Measurements from ENCODE around the gene CCNB3.
"Not testable (repeated sequence)": the region's sequence is repeated elsewhere in the genome, so short reads cannot be mapped to it uniquely, and the experiment has no call there.

The CCNB3 gene

GRCh38 chrX:50327235-50327634 lies 122.7 kb downstream of the CCNB3 start:
- H3K4me3 ChIP-seq (ENCODE audit: low read length): no peak overlapping the region
- no peaks in the 10 kb centered on the region for H3K4me1 ChIP-seq (ENCODE audit: control insufficient read depth, low read depth, low read length)
- no peak for DNase-seq
- no peak overlapping the region for H2BK5ac ChIP-seq (ENCODE audit: low read length)
- no peak overlapping the region for H3K4me2 ChIP-seq (ENCODE audit: low read length)
- H3K4ac ChIP-seq (ENCODE audit: low read depth, low read length): no peak overlapping the region
- no peaks in the 10 kb centered on the region for H3K79me2 ChIP-seq (ENCODE audit: control insufficient read depth, insufficient read depth, low read length)
- H3K27me3 ChIP-seq (ENCODE audit: insufficient read depth, low read length, poor library complexity): no peaks in the 10 kb centered on the region
- no peak overlapping the region for H4K5ac ChIP-seq (ENCODE audit: low read length)
- H2BK15ac ChIP-seq (replicated peaks; ENCODE audit: low read depth): no peak overlapping the region
- H3K18ac ChIP-seq (ENCODE audit: low read length): no peak overlapping the region
- H3K36me3 ChIP-seq (ENCODE audit: control insufficient read depth, insufficient read depth, low read length): no peaks in the 10 kb centered on the region
- H2BK120ac ChIP-seq (ENCODE audit: low read depth, low read length): no peak overlapping the region
- no CpG with 5 or more reads among the region's 2 CpGs for WGBS (ENCODE audit: extremely low coverage, insufficient coverage, low lambda C conversion rate)
- H2AK5ac ChIP-seq (ENCODE audit: low read length): no peak overlapping the region
- H3K9ac ChIP-seq (ENCODE audit: low read length): no peak overlapping the region
- no peak overlapping the region for H3K56ac ChIP-seq (ENCODE audit: low read length)
- no peak overlapping the region for H3K27ac ChIP-seq (ENCODE audit: low read depth, low read length)
- no peak overlapping the region for H3K23ac ChIP-seq (ENCODE audit: low read length)
- no peak overlapping the region for H4K8ac ChIP-seq (ENCODE audit: low read depth, low read length)
- no peaks in the 10 kb centered on the region for H3K79me1 ChIP-seq (ENCODE audit: low read length)

GRCh38 chrX:50332668-50333067 lies 128.1 kb downstream of the CCNB3 start:
- H3K27me3 ChIP-seq (ENCODE audit: insufficient read depth, low read length, poor library complexity); H2AK5ac ChIP-seq (ENCODE audit: low read length); H4K5ac ChIP-seq (ENCODE audit: low read length); H2BK15ac ChIP-seq (replicated peaks; ENCODE audit: low read depth); H3K56ac ChIP-seq (ENCODE audit: low read length); H2BK5ac ChIP-seq (ENCODE audit: low read length); H3K9ac ChIP-seq (ENCODE audit: low read length); H3K4me1 ChIP-seq (ENCODE audit: control insufficient read depth, low read depth, low read length); H3K27ac ChIP-seq (ENCODE audit: low read depth, low read length); H2BK120ac ChIP-seq (ENCODE audit: low read depth, low read length); H3K79me2 ChIP-seq (ENCODE audit: control insufficient read depth, insufficient read depth, low read length); H3K4me2 ChIP-seq (ENCODE audit: low read length); H3K36me3 ChIP-seq (ENCODE audit: control insufficient read depth, insufficient read depth, low read length); H3K79me1 ChIP-seq (ENCODE audit: low read length); H3K4me3 ChIP-seq (ENCODE audit: low read length); H3K18ac ChIP-seq (ENCODE audit: low read length); H3K4ac ChIP-seq (ENCODE audit: low read depth, low read length); H3K23ac ChIP-seq (ENCODE audit: low read length); H4K8ac ChIP-seq (ENCODE audit: low read depth, low read length): not testable (repeated sequence)
- DNase-seq: peak; percentile 16
- WGBS (ENCODE audit: extremely low coverage, insufficient coverage, low lambda C conversion rate): no CpG with 5 or more reads among the region's 5 CpGs

DNA sequence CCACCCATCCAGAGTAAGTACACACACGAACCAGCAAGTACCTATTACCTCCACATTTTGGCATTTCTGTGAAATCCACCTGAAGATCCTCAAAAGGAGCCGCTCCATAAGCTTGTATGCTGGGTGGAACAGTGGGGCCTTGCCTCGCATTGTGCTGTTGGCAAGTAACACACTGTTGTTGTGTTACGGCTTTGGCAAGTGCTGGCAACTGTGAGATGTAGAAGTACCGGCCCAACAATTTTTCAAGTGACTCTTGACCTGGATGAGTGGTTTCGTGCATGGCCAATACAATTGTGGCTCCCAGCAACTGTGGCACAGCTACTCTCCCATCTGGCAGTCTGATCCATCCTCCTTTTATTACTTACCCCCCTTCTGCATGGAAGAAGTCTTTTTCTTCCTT lies 128.7 kb downstream of the CCNB3 start:
- no peaks in the 10 kb centered on the region for H3K79me2 ChIP-seq (ENCODE audit: control insufficient read depth, insufficient read depth, low read length)
- no peak overlapping the region for H4K8ac ChIP-seq (ENCODE audit: low read depth, low read length)
- no peaks in the 10 kb centered on the region for H3K4me1 ChIP-seq (ENCODE audit: control insufficient read depth, low read depth, low read length)
- no peaks in the 10 kb centered on the region for H3K27me3 ChIP-seq (ENCODE audit: insufficient read depth, low read length, poor library complexity)
- no peak overlapping the region for H2BK5ac ChIP-seq (ENCODE audit: low read length)
- H3K4ac ChIP-seq (ENCODE audit: low read depth, low read length): no peak overlapping the region
- H3K4me3 ChIP-seq (ENCODE audit: low read length): no peak overlapping the region
- H3K36me3 ChIP-seq (ENCODE audit: control insufficient read depth, insufficient read depth, low read length): no peaks in the 10 kb centered on the region
- no peak overlapping the region for H3K18ac ChIP-seq (ENCODE audit: low read length)
- H3K79me1 ChIP-seq (ENCODE audit: low read length): no peaks in the 10 kb centered on the region
- no CpG with 5 or more reads among the region's 6 CpGs for WGBS (ENCODE audit: extremely low coverage, insufficient coverage, low lambda C conversion rate)
- no peak overlapping the region for H2BK15ac ChIP-seq (replicated peaks; ENCODE audit: low read depth)
- no peak overlapping the region for H3K27ac ChIP-seq (ENCODE audit: low read depth, low read length)
- no peak overlapping the region for H3K9ac ChIP-seq (ENCODE audit: low read length)
- H4K5ac ChIP-seq (ENCODE audit: low read length): no peak overlapping the region
- H2AK5ac ChIP-seq (ENCODE audit: low read length): no peak overlapping the region
- no peak overlapping the region for H3K56ac ChIP-seq (ENCODE audit: low read length)
- no peak overlapping the region for H3K23ac ChIP-seq (ENCODE audit: low read length)
- H3K4me2 ChIP-seq (ENCODE audit: low read length): no peak overlapping the region
- DNase-seq: no peak
- no peak overlapping the region for H2BK120ac ChIP-seq (ENCODE audit: low read depth, low read length)

DNA sequence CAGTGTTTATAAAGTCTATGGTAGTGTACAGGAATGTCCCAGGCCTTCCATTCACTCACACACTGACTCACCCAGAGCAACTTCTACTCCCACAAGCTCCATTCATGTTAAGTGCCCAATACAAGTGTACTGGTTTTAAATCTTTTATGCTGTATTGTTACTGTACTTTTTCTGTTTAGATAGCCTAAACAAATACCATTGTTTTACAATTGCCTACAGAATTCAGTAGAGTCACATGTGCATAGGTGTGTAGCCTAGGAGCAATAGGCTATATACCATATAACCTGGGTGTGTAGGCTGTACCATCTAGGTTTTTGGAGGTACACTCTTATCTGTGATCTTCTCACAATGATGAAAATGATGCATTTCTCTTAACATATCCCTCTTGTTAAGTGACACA lies 139.4 kb downstream of the CCNB3 start:
- no peaks in the 10 kb centered on the region for H3K4me1 ChIP-seq (ENCODE audit: control insufficient read depth, low read depth, low read length)
- H3K4me3 ChIP-seq (ENCODE audit: low read length): no peak overlapping the region
- no peak overlapping the region for H4K5ac ChIP-seq (ENCODE audit: low read length)
- no peak overlapping the region for H3K4ac ChIP-seq (ENCODE audit: low read depth, low read length)
- H3K56ac ChIP-seq (ENCODE audit: low read length): no peak overlapping the region
- no peak overlapping the region for H2BK15ac ChIP-seq (replicated peaks; ENCODE audit: low read depth)
- no peak for DNase-seq
- H3K36me3 ChIP-seq (ENCODE audit: control insufficient read depth, insufficient read depth, low read length): no peaks in the 10 kb centered on the region
- no peak overlapping the region for H3K23ac ChIP-seq (ENCODE audit: low read length)
- no peaks in the 10 kb centered on the region for H3K79me2 ChIP-seq (ENCODE audit: control insufficient read depth, insufficient read depth, low read length)
- no peak overlapping the region for H3K27ac ChIP-seq (ENCODE audit: low read depth, low read length)
- H4K8ac ChIP-seq (ENCODE audit: low read depth, low read length): no peak overlapping the region
- H3K27me3 ChIP-seq (ENCODE audit: insufficient read depth, low read length, poor library complexity): no peaks in the 10 kb centered on the region
- H3K9ac ChIP-seq (ENCODE audit: low read length): no peak overlapping the region
- no peak overlapping the region for H2BK5ac ChIP-seq (ENCODE audit: low read length)
- H3K79me1 ChIP-seq (ENCODE audit: low read length): no peaks in the 10 kb centered on the region
- H2AK5ac ChIP-seq (ENCODE audit: low read length): no peak overlapping the region
- H3K4me2 ChIP-seq (ENCODE audit: low read length): no peak overlapping the region
- no peak overlapping the region for H3K18ac ChIP-seq (ENCODE audit: low read length)
- H2BK120ac ChIP-seq (ENCODE audit: low read depth, low read length): no peak overlapping the region

DNA sequence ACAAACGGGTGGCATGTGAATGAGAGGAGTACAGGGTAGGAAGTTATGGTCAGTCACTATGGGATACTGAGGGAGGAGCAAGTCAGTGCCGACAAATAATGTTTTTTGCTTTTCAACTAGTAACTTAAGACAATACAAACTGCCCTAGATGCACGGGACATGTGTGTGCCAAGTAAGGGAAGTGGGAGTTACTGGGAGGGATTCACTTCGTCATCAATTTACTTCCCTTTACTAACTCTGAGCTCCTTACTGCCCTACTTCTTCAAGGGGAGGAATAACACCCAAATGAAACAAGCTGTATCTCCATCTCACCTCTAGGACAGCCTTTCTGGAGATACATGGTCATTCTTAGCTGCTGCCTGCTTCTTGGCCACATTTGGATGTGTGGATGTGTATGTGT lies 168.4 kb downstream of the CCNB3 start:
- no peak overlapping the region for H3K4me3 ChIP-seq (ENCODE audit: low read length)

GRCh38 chrX:50375481-50376267 lies 171.1 kb downstream of the CCNB3 start:
- H3K79me1 ChIP-seq (ENCODE audit: low read length): no peaks in the 10 kb centered on the region
- no peak overlapping the region for H4K5ac ChIP-seq (ENCODE audit: low read length)
- H2AK5ac ChIP-seq (ENCODE audit: low read length): no peak overlapping the region
- no peak overlapping the region for H3K23ac ChIP-seq (ENCODE audit: low read length)
- H3K27ac ChIP-seq (ENCODE audit: low read depth, low read length): no peak overlapping the region
- H3K27me3 ChIP-seq (ENCODE audit: insufficient read depth, low read length, poor library complexity): no peaks in the 10 kb centered on the region
- H2BK15ac ChIP-seq (replicated peaks; ENCODE audit: low read depth): no peak overlapping the region
- no peaks in the 10 kb centered on the region for H3K4me1 ChIP-seq (ENCODE audit: control insufficient read depth, low read depth, low read length)
- H2BK5ac ChIP-seq (ENCODE audit: low read length): no peak overlapping the region
- no CpG with 5 or more reads among the region's 9 CpGs for WGBS (ENCODE audit: extremely low coverage, insufficient coverage, low lambda C conversion rate)
- H3K79me2 ChIP-seq (ENCODE audit: control insufficient read depth, insufficient read depth, low read length): no peaks in the 10 kb centered on the region
- H3K4ac ChIP-seq (ENCODE audit: low read depth, low read length): no peak overlapping the region
- no peak overlapping the region for H4K8ac ChIP-seq (ENCODE audit: low read depth, low read length)
- H3K9ac ChIP-seq (ENCODE audit: low read length): no peak overlapping the region
- H2BK120ac ChIP-seq (ENCODE audit: low read depth, low read length): no peak overlapping the region
- H3K36me3 ChIP-seq (ENCODE audit: control insufficient read depth, insufficient read depth, low read length): no peaks in the 10 kb centered on the region
- DNase-seq: no peak
- H3K4me2 ChIP-seq (ENCODE audit: low read length): no peak overlapping the region
- no peak overlapping the region for H3K4me3 ChIP-seq (ENCODE audit: low read length)
- no peak overlapping the region for H3K18ac ChIP-seq (ENCODE audit: low read length)
- H3K56ac ChIP-seq (ENCODE audit: low read length): no peak overlapping the region

More for the DNA sequence above, 168.4 kb downstream of the CCNB3 start:
- no peaks in the 10 kb centered on the region for H3K4me1 ChIP-seq (ENCODE audit: control insufficient read depth, low read depth, low read length)
- peak; percentile 4 for DNase-seq
- H3K23ac ChIP-seq (ENCODE audit: low read length): no peak overlapping the region
- H3K36me3 ChIP-seq (ENCODE audit: control insufficient read depth, insufficient read depth, low read length): no peaks in the 10 kb centered on the region
- H3K56ac ChIP-seq (ENCODE audit: low read length): no peak overlapping the region
- H3K79me1 ChIP-seq (ENCODE audit: low read length): no peaks in the 10 kb centered on the region
- no CpG with 5 or more reads among the region's 4 CpGs for WGBS (ENCODE audit: extremely low coverage, insufficient coverage, low lambda C conversion rate)
- no peak overlapping the region for H2BK120ac ChIP-seq (ENCODE audit: low read depth, low read length)
- no peak overlapping the region for H4K5ac ChIP-seq (ENCODE audit: low read length)
- H3K4ac ChIP-seq (ENCODE audit: low read depth, low read length): no peak overlapping the region
- no peak overlapping the region for H2BK5ac ChIP-seq (ENCODE audit: low read length)
- no peak overlapping the region for H4K8ac ChIP-seq (ENCODE audit: low read depth, low read length)
- no peak overlapping the region for H3K9ac ChIP-seq (ENCODE audit: low read length)
- H2AK5ac ChIP-seq (ENCODE audit: low read length): no peak overlapping the region
- no peaks in the 10 kb centered on the region for H3K79me2 ChIP-seq (ENCODE audit: control insufficient read depth, insufficient read depth, low read length)
- H3K27me3 ChIP-seq (ENCODE audit: insufficient read depth, low read length, poor library complexity): no peaks in the 10 kb centered on the region
- H3K4me2 ChIP-seq (ENCODE audit: low read length): no peak overlapping the region
- H3K18ac ChIP-seq (ENCODE audit: low read length): no peak overlapping the region
- no peak overlapping the region for H2BK15ac ChIP-seq (replicated peaks; ENCODE audit: low read depth)
- H3K27ac ChIP-seq (ENCODE audit: low read depth, low read length): no peak overlapping the region
